DND-41 (cell line): ENCODE data around the gene TMEM175.

Experiments
- EZH2 ChIP-seq: IDR thresholded peaks from 3 replicates; pipeline ENCODE4 v1.6.1; 2012; ENCODE audit warnings: borderline replicate concordance, low read depth, mild to moderate bottlenecking, moderate library complexity, low read length, inconsistent platforms; ENCODE audit not compliant: severe bottlenecking
- TF ChIP-seq, protein P1 (sequence below): IDR thresholded peaks from 2 replicates; pipeline ENCODE4 v1.5.1; 2012; ENCODE audit warnings: borderline replicate concordance, low read length, moderate library complexity, mild to moderate bottlenecking; ENCODE audit not compliant: poor library complexity, severe bottlenecking; ENCODE audit errors: extremely low read depth

- TF ChIP-seq, protein P1, sequence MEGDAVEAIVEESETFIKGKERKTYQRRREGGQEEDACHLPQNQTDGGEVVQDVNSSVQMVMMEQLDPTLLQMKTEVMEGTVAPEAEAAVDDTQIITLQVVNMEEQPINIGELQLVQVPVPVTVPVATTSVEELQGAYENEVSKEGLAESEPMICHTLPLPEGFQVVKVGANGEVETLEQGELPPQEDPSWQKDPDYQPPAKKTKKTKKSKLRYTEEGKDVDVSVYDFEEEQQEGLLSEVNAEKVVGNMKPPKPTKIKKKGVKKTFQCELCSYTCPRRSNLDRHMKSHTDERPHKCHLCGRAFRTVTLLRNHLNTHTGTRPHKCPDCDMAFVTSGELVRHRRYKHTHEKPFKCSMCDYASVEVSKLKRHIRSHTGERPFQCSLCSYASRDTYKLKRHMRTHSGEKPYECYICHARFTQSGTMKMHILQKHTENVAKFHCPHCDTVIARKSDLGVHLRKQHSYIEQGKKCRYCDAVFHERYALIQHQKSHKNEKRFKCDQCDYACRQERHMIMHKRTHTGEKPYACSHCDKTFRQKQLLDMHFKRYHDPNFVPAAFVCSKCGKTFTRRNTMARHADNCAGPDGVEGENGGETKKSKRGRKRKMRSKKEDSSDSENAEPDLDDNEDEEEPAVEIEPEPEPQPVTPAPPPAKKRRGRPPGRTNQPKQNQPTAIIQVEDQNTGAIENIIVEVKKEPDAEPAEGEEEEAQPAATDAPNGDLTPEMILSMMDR = no peak
- TF ChIP-seq EZH2 = no peak
Measured at GRCh38 chr4:900721-901120, 31.5 kb upstream of the TMEM175 start.
